Naive thymus-derived CD4-positive, alpha-beta T cell (primary cell): ENCODE data around the gene SLX4IP. TPM values are rescaled to one million over a fixed set of nuclear protein-coding genes. Genes with fewer than 3 reads are reported as not detected.

Source experiments
- ATAC-seq: fragments of 150-1000 bp; cut with Tn5 transposase; 2 replicates; pipeline ENCODE4 v1.10.0; 2021; ENCODE audit warnings: mild to moderate bottlenecking, moderate library complexity
- CTCF ChIA-PET: fragments of 350-600 bp; sonication (Branson Sonifier 250); formaldehyde crosslinking; loops from one replicate; lab custom pipeline; 2021; ENCODE audit warnings: antibody characterized with exemption; lab: Charles Lee
- POLR2A ChIA-PET: fragments of 350-600 bp; sonication (Branson Sonifier 250); formaldehyde crosslinking; loops from one replicate; lab custom pipeline; 2021; ENCODE audit warnings: antibody characterized with exemption, inconsistent platforms; lab: Charles Lee
- DNase-seq, 9 donors: peaks; one replicate each; pipeline versions ENCODE4 v3.0.0 to v3.0.0-alpha.2; 2020 to 2022; ENCODE audit warnings: mixed read lengths in 1 of 9
- H3K27ac ChIP-seq: one replicate; pipeline ENCODE4 v1.7.0; 2013; ENCODE audit warnings: mild to moderate bottlenecking, low read depth, low read length, moderate library complexity
- H3K27me3 ChIP-seq, 2 donors: one replicate each; pipeline ENCODE4 v1.7.0; 2013; ENCODE audit warnings: low read length in 2 of 2, mild to moderate bottlenecking in 2 of 2, moderate library complexity in 2 of 2; ENCODE audit not compliant: control insufficient read depth in 2 of 2, insufficient read depth in 2 of 2
- H3K36me3 ChIP-seq, 3 experiments: 1 replicate in 2 of 3; 2 replicates in 1 of 3; pipeline ENCODE4 v1.7.0; 2013; ENCODE audit warnings: low read length in 3 of 3, mild to moderate bottlenecking in 3 of 3, moderate library complexity in 1 of 3; ENCODE audit not compliant: insufficient read depth in 3 of 3, control insufficient read depth in 2 of 3
- H3K4me1 ChIP-seq, 2 donors: one replicate each; pipeline ENCODE4 v1.7.0; 2013; ENCODE audit warnings: low read length in 2 of 2, mild to moderate bottlenecking in 2 of 2, moderate library complexity in 1 of 2; ENCODE audit not compliant: control insufficient read depth in 2 of 2, insufficient read depth in 2 of 2
- H3K4me3 ChIP-seq: 2 replicates; pipeline ENCODE4 v1.7.0; 2013; ENCODE audit warnings: mild to moderate bottlenecking, low read length
- H3K9me3 ChIP-seq, 3 experiments: 1 replicate in 2 of 3; 2 replicates in 1 of 3; pipeline ENCODE4 v1.7.0; 2013; ENCODE audit warnings: low read length in 3 of 3; ENCODE audit not compliant: control insufficient read depth in 2 of 3
- H3K27ac Mint-ChIP-seq, 9 donors: one replicate each; pipeline ENCODE4 v1.8.0; 2020 to 2022; ENCODE audit warnings: mixed read lengths in 9 of 9, mild to moderate bottlenecking in 8 of 9, moderate library complexity in 5 of 9, inconsistent platforms in 2 of 9
- H3K27me3 Mint-ChIP-seq, 5 donors: one replicate each; pipeline ENCODE4 v1.8.0; 2021 to 2022; ENCODE audit warnings: mixed read lengths in 5 of 5, mild to moderate bottlenecking in 1 of 5
- H3K36me3 Mint-ChIP-seq, 5 donors: one replicate each; pipeline ENCODE4 v1.8.0; 2020 to 2022; ENCODE audit warnings: mixed read lengths in 5 of 5, mild to moderate bottlenecking in 3 of 5, inconsistent platforms in 1 of 5
- H3K4me1 Mint-ChIP-seq, 7 donors: one replicate each; pipeline ENCODE4 v1.8.0; 2020 to 2022; ENCODE audit warnings: mixed read lengths in 7 of 7, mild to moderate bottlenecking in 3 of 7, inconsistent platforms in 1 of 7
- H3K4me3 Mint-ChIP-seq, 10 donors: one replicate each; pipeline ENCODE4 v1.8.0; 2020 to 2022; ENCODE audit warnings: mild to moderate bottlenecking in 10 of 10, mixed read lengths in 10 of 10, moderate library complexity in 6 of 10, inconsistent platforms in 2 of 10
- H3K9me3 Mint-ChIP-seq, 11 donors: one replicate each; pipeline ENCODE4 v1.8.0; 2020 to 2022; ENCODE audit warnings: mixed read lengths in 11 of 11, mild to moderate bottlenecking in 4 of 11, inconsistent platforms in 1 of 11, moderate library complexity in 1 of 11
- intact Hi-C, 2 donors: fragments of 100-400 bp; cut with micrococcal nuclease; formaldehyde crosslinking; loops; one replicate each; pipeline ENCODE4 v1.15.1; 2023
- polyA plus RNA-seq, 2 donors: library from polyadenylated mRNA; unstranded; fragments of 300-500 nt; fragmentation: Illumina TruSeq; gene quantifications; one replicate each; pipeline ENCODE4 v1.2.3, GENCODE V29; 2021
- total RNA-seq, 6 experiments: library from RNA in 5 of 6; stranded (reverse) in 5 of 6; gene quantifications; 1 replicate in 5 of 6; 2 replicates in 1 of 6; pipeline ENCODE4 v1.2.3 and lab custom pipeline; 2021 to 2026

Gene SLX4IP
- total and polyA plus RNA-seq, 7 experiments from 2014 or later, result 1.6 to 8.2 (median 5.3) TPM

- Histone ChIP-seq H3K4me1 (no peaks in the 10 kb centered on the region), H3K4me3 (no peak overlapping the region), H3K36me3 (no peaks in the 10 kb centered on the region), H3K27me3 (no peaks in the 10 kb centered on the region), H3K9me3 (no peaks in the 10 kb centered on the region), H3K27ac (no peak overlapping the region)
- peaks cover 4 to 36% (median 12%) of the 10 kb centered on the region in 7 donors for H3K4me1 Mint-ChIP-seq
- H3K27ac Mint-ChIP-seq, result no peak overlapping the region
- H3K27me3 Mint-ChIP-seq, result no peaks in the 10 kb centered on the region
- ATAC-seq, result peak; percentile 38
- ChIA-PET POLR2A (no interaction called here), CTCF (no interaction called here)
- H3K4me3 Mint-ChIP-seq, result no peak overlapping the region
- intact Hi-C loops, result no loop called here
- DNase-seq, result no peak
- H3K9me3 Mint-ChIP-seq, result no peaks in the 10 kb centered on the region
- peaks cover 0 to 15% (median 0%) of the 10 kb centered on the region in 5 donors for H3K36me3 Mint-ChIP-seq
Observed at GRCh38 chr20:10487142-10488136, 52.3 kb downstream of the SLX4IP start.

- no peaks in the 10 kb centered on the region for H3K4me1 ChIP-seq
- CTCF ChIA-PET, result no interaction called here
- H3K27ac ChIP-seq, result no peak overlapping the region
Observed at GRCh38 chr20:10488534-10488933, 53.4 kb downstream of the SLX4IP start.

DNA sequence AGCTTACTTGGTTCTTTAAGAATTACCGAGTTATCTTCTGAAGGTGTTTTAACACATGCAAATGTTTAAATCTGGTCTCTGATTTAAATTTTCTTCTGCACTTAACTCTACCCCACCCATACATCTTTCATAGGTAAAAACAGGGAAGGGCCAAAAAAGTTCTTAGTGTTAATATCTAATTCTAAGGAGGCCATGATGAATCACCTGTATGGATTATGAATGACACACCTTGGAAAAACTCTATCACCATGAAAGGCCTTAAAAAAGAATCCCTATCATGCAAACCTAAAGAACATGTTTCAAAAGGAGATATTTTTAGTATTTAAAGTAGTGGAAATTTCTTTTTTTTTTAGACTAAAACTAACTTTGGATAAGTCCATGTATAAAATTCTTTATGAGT, 54.7 kb downstream of the SLX4IP start:
- ATAC-seq (no peak), DNase-seq (no peak)
- no peaks in the 10 kb centered on the region for H3K36me3 ChIP-seq
- no peaks in the 10 kb centered on the region for H3K9me3 ChIP-seq
- Mint-ChIP-seq H3K4me3 (no peak overlapping the region), H3K27ac (no peak overlapping the region), H3K9me3 (no peaks in the 10 kb centered on the region), H3K27me3 (peaks cover 0 to 3% (median 0%) of the 10 kb centered on the region in 5 donors), H3K36me3 (peaks cover 0 to 15% (median 0%) of the 10 kb centered on the region in 5 donors), H3K4me1 (peaks cover 9 to 41% (median 15%) of the 10 kb centered on the region in 7 donors)
- no peak overlapping the region for H3K4me3 ChIP-seq
- POLR2A ChIA-PET, result no interaction called here
- H3K27ac ChIP-seq, result no peak overlapping the region
- CTCF ChIA-PET, result no interaction called here
- intact Hi-C loops, result no loop called here
- H3K27me3 ChIP-seq, result no peaks in the 10 kb centered on the region
- H3K4me1 ChIP-seq, result no peaks in the 10 kb centered on the region

More at GRCh38 chr20:10488534-10488933, 53.4 kb downstream of the SLX4IP start:
- peak; percentile 80 for ATAC-seq
- H3K9me3 Mint-ChIP-seq, result no peaks in the 10 kb centered on the region
- H3K4me3 Mint-ChIP-seq, result no peak overlapping the region
- H3K4me1 Mint-ChIP-seq, result peaks cover 4 to 36% (median 12%) of the 10 kb centered on the region in 7 donors
- no peaks in the 10 kb centered on the region for H3K36me3 ChIP-seq
- POLR2A ChIA-PET, result no interaction called here
- H3K27me3 ChIP-seq, result no peaks in the 10 kb centered on the region
- H3K4me3 ChIP-seq, result no peak overlapping the region
- intact Hi-C loops, result no loop called here
- H3K27ac Mint-ChIP-seq, result no peak overlapping the region
- no peaks in the 10 kb centered on the region for H3K27me3 Mint-ChIP-seq
- peaks cover 0 to 15% (median 0%) of the 10 kb centered on the region in 5 donors for H3K36me3 Mint-ChIP-seq
- no peak for DNase-seq
- no peaks in the 10 kb centered on the region for H3K9me3 ChIP-seq

- H3K27ac ChIP-seq, result no peak overlapping the region
- H3K36me3 ChIP-seq, result no peaks in the 10 kb centered on the region
- POLR2A ChIA-PET, result no interaction called here
- H3K27me3 Mint-ChIP-seq, result peaks cover 0 to 3% (median 0%) of the 10 kb centered on the region in 5 donors
- H3K4me3 ChIP-seq, result no peak overlapping the region
- intact Hi-C loops, result no loop called here
- no peak overlapping the region for H3K4me3 Mint-ChIP-seq
- CTCF ChIA-PET, result no interaction called here
- H3K4me1 Mint-ChIP-seq, result peaks cover 12 to 44% (median 18%) of the 10 kb centered on the region in 7 donors
- peaks cover 0 to 15% (median 0%) of the 10 kb centered on the region in 5 donors for H3K36me3 Mint-ChIP-seq
- DNase-seq (no peak), ATAC-seq (no peak)
- no peaks in the 10 kb centered on the region for H3K9me3 Mint-ChIP-seq
- no peaks in the 10 kb centered on the region for H3K9me3 ChIP-seq
- peak overlapping the region in 1 of 9 donors; percentile 3 for H3K27ac Mint-ChIP-seq
- no peaks in the 10 kb centered on the region for H3K27me3 ChIP-seq
- no peaks in the 10 kb centered on the region for H3K4me1 ChIP-seq
Observed at GRCh38 chr20:10490257-10490656, 55.2 kb downstream of the SLX4IP start.

DNA sequence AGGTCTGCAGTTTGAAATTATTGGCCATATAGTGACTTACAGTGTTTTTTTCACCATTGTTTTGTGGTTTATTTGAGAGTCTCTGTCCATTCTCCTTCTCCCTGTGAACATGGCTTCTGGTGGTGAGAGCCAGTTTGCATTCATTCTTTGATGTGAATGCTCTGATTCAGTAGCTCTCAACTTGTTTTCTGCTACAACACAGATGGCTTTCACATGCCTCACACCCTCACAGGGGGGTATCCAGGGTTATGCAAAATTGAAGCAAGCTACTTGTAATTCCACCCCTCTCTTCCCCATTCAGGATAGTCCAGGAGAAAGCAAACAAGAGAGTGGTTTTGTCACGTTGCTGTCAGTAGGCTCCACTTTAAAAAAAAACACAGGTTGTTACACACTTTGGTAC, 55.6 kb downstream of the SLX4IP start:
- H3K27ac Mint-ChIP-seq, result peak overlapping the region in 2 of 9 donors; percentile 3 to 42
- ATAC-seq (no peak), DNase-seq (no peak)
- H3K9me3 Mint-ChIP-seq, result no peaks in the 10 kb centered on the region
- no peak overlapping the region for H3K27ac ChIP-seq
- CTCF ChIA-PET, result no interaction called here
- H3K27me3 Mint-ChIP-seq, result peaks cover 0 to 3% (median 0%) of the 10 kb centered on the region in 5 donors
- H3K4me1 ChIP-seq, result peaks cover 0 to 4% of the 10 kb centered on the region in 2 donors
- H3K27me3 ChIP-seq, result no peaks in the 10 kb centered on the region
- H3K4me3 Mint-ChIP-seq, result no peak overlapping the region
- no peaks in the 10 kb centered on the region for H3K36me3 ChIP-seq
- POLR2A ChIA-PET, result no interaction called here
- peaks cover 0 to 12% (median 0%) of the 10 kb centered on the region in 5 donors for H3K36me3 Mint-ChIP-seq
- peaks cover 14 to 48% (median 20%) of the 10 kb centered on the region in 7 donors for H3K4me1 Mint-ChIP-seq
- no peak overlapping the region for H3K4me3 ChIP-seq
- intact Hi-C loops, result no loop called here
- no peaks in the 10 kb centered on the region for H3K9me3 ChIP-seq

DNA sequence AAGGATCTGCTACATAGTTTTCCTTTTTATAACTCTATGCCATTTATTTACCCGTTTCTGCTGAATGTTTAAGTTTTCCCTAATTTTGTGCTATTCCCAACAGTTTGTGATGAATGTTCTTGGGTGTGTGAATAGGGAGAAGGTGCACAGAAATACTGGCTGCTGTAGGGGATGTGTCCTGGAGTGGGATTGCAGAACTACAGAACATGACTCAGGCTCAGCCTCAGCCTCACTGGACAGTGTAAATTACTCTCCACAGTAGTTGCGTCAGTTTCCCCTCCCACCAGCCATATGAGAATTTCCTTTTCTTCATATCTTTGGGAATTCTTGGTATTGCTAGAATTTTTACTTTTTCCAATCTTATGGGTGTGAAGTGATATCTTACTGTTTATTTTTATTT, 57.0 kb downstream of the SLX4IP start:
- no peak overlapping the region for H3K27ac Mint-ChIP-seq
- H3K36me3 ChIP-seq, result no peaks in the 10 kb centered on the region
- no peaks in the 10 kb centered on the region for H3K9me3 Mint-ChIP-seq
- CTCF ChIA-PET, result no interaction called here
- peak; percentile 64 for ATAC-seq
- H3K4me1 ChIP-seq, result peaks cover 0 to 5% of the 10 kb centered on the region in 2 donors
- H3K27ac ChIP-seq, result no peak overlapping the region
- POLR2A ChIA-PET, result interaction anchor here (1.3 kb wide), 1 partner anchor 58 kb away, joined by 3 read pairs; the partner anchor contains the start of gene MKKS
- DNase-seq, result no peak
- H3K4me3 ChIP-seq, result no peak overlapping the region
- no peaks in the 10 kb centered on the region for H3K9me3 ChIP-seq
- H3K4me3 Mint-ChIP-seq, result no peak overlapping the region
- intact Hi-C loops, result no loop called here
- peaks cover 0 to 7% (median 0%) of the 10 kb centered on the region in 5 donors for H3K36me3 Mint-ChIP-seq
- peaks cover 0 to 3% (median 0%) of the 10 kb centered on the region in 5 donors for H3K27me3 Mint-ChIP-seq
- peaks cover 13 to 58% (median 29%) of the 10 kb centered on the region in 7 donors for H3K4me1 Mint-ChIP-seq
- no peaks in the 10 kb centered on the region for H3K27me3 ChIP-seq
